Measurements from ENCODE around the gene TMEM91.
"Not testable (repeated sequence)": the region's sequence is repeated elsewhere in the genome, so short reads cannot be mapped to it uniquely, and the experiment has no call there.

Gene TMEM91

GRCh38 chr19:41377977-41378709 lies 1.8 kb downstream of the TMEM91 start:
- no peak overlapping the region for H3K27ac ChIP-seq (ENCODE audit: low read length)

GRCh38 chr19:41381536-41381935 lies 5.2 kb downstream of the TMEM91 start:
- H3K4me1 ChIP-seq (ENCODE audit: control insufficient read depth, insufficient read depth, low read length); H3K27me3 ChIP-seq (ENCODE audit: control insufficient read depth in 1 of 2, insufficient read depth in 2 of 2, low read length in 2 of 2); H3K27ac ChIP-seq (ENCODE audit: low read length); H3K9me3 ChIP-seq (ENCODE audit: control insufficient read depth in 2 of 2, low read length in 2 of 2); H3K4me3 ChIP-seq (ENCODE audit: low read length in 2 of 2); H3K9ac ChIP-seq (ENCODE audit: low read length in 2 of 2); H3K36me3 ChIP-seq (ENCODE audit: control insufficient read depth in 2 of 2, insufficient read depth in 2 of 2, low read length in 2 of 2): not testable (repeated sequence)

More at GRCh38 chr19:41377977-41378709, 1.8 kb downstream of the TMEM91 start:
- H3K9ac ChIP-seq (ENCODE audit: low read length in 2 of 2) = no peak overlapping the region
- peaks cover 0 to 2% of the 10 kb centered on the region in 2 donors for H3K36me3 ChIP-seq (ENCODE audit: control insufficient read depth in 2 of 2, insufficient read depth in 2 of 2, low read length in 2 of 2)
- H3K27me3 ChIP-seq (ENCODE audit: control insufficient read depth in 1 of 2, insufficient read depth in 2 of 2, low read length in 2 of 2) = no peaks in the 10 kb centered on the region
- no peak overlapping the region for H3K4me3 ChIP-seq (ENCODE audit: low read length in 2 of 2)
- H3K9me3 ChIP-seq (ENCODE audit: control insufficient read depth in 2 of 2, low read length in 2 of 2) = no peaks in the 10 kb centered on the region
- H3K4me1 ChIP-seq (ENCODE audit: control insufficient read depth, insufficient read depth, low read length) = peaks cover 23% of the 10 kb centered on the region

- Histone ChIP-seq H3K27ac (ENCODE audit: low read length) (no peak overlapping the region), H3K4me3 (ENCODE audit: low read length in 2 of 2) (no peak overlapping the region), H3K9me3 (ENCODE audit: control insufficient read depth in 2 of 2, low read length in 2 of 2) (no peaks in the 10 kb centered on the region), H3K9ac (ENCODE audit: low read length in 2 of 2) (no peak overlapping the region), H3K27me3 (ENCODE audit: control insufficient read depth in 1 of 2, insufficient read depth in 2 of 2, low read length in 2 of 2) (no peaks in the 10 kb centered on the region), H3K36me3 (ENCODE audit: control insufficient read depth in 2 of 2, insufficient read depth in 2 of 2, low read length in 2 of 2) (peaks cover 0 to 4% of the 10 kb centered on the region in 2 donors), H3K4me1 (ENCODE audit: control insufficient read depth, insufficient read depth, low read length) (no peaks in the 10 kb centered on the region)
These were observed 8.0 kb downstream of the TMEM91 start for GRCh38 chr19:41384351-41384750.

- Histone ChIP-seq H3K4me1 (ENCODE audit: control insufficient read depth, insufficient read depth, low read length) (no peaks in the 10 kb centered on the region), H3K27ac (ENCODE audit: low read length) (no peak overlapping the region), H3K4me3 (ENCODE audit: low read length in 2 of 2) (no peak overlapping the region), H3K9me3 (ENCODE audit: control insufficient read depth in 2 of 2, low read length in 2 of 2) (no peaks in the 10 kb centered on the region), H3K27me3 (ENCODE audit: control insufficient read depth in 1 of 2, insufficient read depth in 2 of 2, low read length in 2 of 2) (no peaks in the 10 kb centered on the region), H3K36me3 (ENCODE audit: control insufficient read depth in 2 of 2, insufficient read depth in 2 of 2, low read length in 2 of 2) (peaks cover 3 to 15% of the 10 kb centered on the region in 2 donors), H3K9ac (ENCODE audit: low read length in 2 of 2) (no peak overlapping the region)
These were observed 10.1 kb downstream of the TMEM91 start for GRCh38 chr19:41386442-41386841.

- Histone ChIP-seq H3K9me3 (ENCODE audit: control insufficient read depth in 2 of 2, low read length in 2 of 2) (no peaks in the 10 kb centered on the region), H3K27me3 (ENCODE audit: control insufficient read depth in 1 of 2, insufficient read depth in 2 of 2, low read length in 2 of 2) (no peaks in the 10 kb centered on the region), H3K9ac (ENCODE audit: low read length in 2 of 2) (no peak overlapping the region), H3K27ac (ENCODE audit: low read length) (no peak overlapping the region), H3K4me3 (ENCODE audit: low read length in 2 of 2) (no peak overlapping the region), H3K4me1 (ENCODE audit: control insufficient read depth, insufficient read depth, low read length) (peaks cover 4% of the 10 kb centered on the region), H3K36me3 (ENCODE audit: control insufficient read depth in 2 of 2, insufficient read depth in 2 of 2, low read length in 2 of 2) (peaks cover 3 to 14% of the 10 kb centered on the region in 2 donors)
These were observed 15.3 kb downstream of the TMEM91 start for GRCh38 chr19:41391618-41392017.

- Histone ChIP-seq H3K9me3 (ENCODE audit: control insufficient read depth in 2 of 2, low read length in 2 of 2) (no peaks in the 10 kb centered on the region), H3K9ac (ENCODE audit: low read length in 2 of 2) (no peak overlapping the region), H3K4me3 (ENCODE audit: low read length in 2 of 2) (no peak overlapping the region), H3K4me1 (ENCODE audit: control insufficient read depth, insufficient read depth, low read length) (peaks cover 7% of the 10 kb centered on the region), H3K27ac (ENCODE audit: low read length) (no peak overlapping the region), H3K27me3 (ENCODE audit: control insufficient read depth in 1 of 2, insufficient read depth in 2 of 2, low read length in 2 of 2) (no peaks in the 10 kb centered on the region), H3K36me3 (ENCODE audit: control insufficient read depth in 2 of 2, insufficient read depth in 2 of 2, low read length in 2 of 2) (peaks cover 3 to 14% of the 10 kb centered on the region in 2 donors)
These were observed 16.4 kb downstream of the TMEM91 start for GRCh38 chr19:41392775-41393174.

GRCh38 chr19:41395355-41395754 lies 19.0 kb downstream of the TMEM91 start:
- Histone ChIP-seq H3K36me3 (ENCODE audit: control insufficient read depth in 2 of 2, insufficient read depth in 2 of 2, low read length in 2 of 2) (peaks cover 0 to 10% of the 10 kb centered on the region in 2 donors), H3K9me3 (ENCODE audit: control insufficient read depth in 2 of 2, low read length in 2 of 2) (no peaks in the 10 kb centered on the region), H3K9ac (ENCODE audit: low read length in 2 of 2) (no peak overlapping the region), H3K4me1 (ENCODE audit: control insufficient read depth, insufficient read depth, low read length) (peaks cover 19% of the 10 kb centered on the region), H3K27ac (ENCODE audit: low read length) (no peak overlapping the region), H3K4me3 (ENCODE audit: low read length in 2 of 2) (no peak overlapping the region), H3K27me3 (ENCODE audit: control insufficient read depth in 1 of 2, insufficient read depth in 2 of 2, low read length in 2 of 2) (no peaks in the 10 kb centered on the region)

GRCh38 chr19:41397086-41398049 lies 21.0 kb downstream of the TMEM91 start, which contains the start of the genes BCKDHA and EXOSC5:
TSS of gene BCKDHA (plus strand) at chr19:41397818. CDS start at chr19:41397828, 10 bp downstream.
TSS of gene EXOSC5 (minus strand) at chr19:41397359. CDS start at chr19:41397328, 31 bp downstream.
- Histone ChIP-seq H3K36me3 (ENCODE audit: control insufficient read depth in 2 of 2, insufficient read depth in 2 of 2, low read length in 2 of 2) (peaks cover 0 to 4% of the 10 kb centered on the region in 2 donors), H3K27me3 (ENCODE audit: control insufficient read depth in 1 of 2, insufficient read depth in 2 of 2, low read length in 2 of 2) (no peaks in the 10 kb centered on the region), H3K9me3 (ENCODE audit: control insufficient read depth in 2 of 2, low read length in 2 of 2) (no peaks in the 10 kb centered on the region), H3K4me3 (ENCODE audit: low read length in 2 of 2) (peak within 1 kb of the TSS; percentile 88 to 100), H3K9ac (ENCODE audit: low read length in 2 of 2) (peak within 1 kb of the TSS; percentile 88 to 95), H3K4me1 (ENCODE audit: control insufficient read depth, insufficient read depth, low read length) (peaks cover 19% of the 10 kb centered on the region), H3K27ac (ENCODE audit: low read length) (peak within 1 kb of the TSS; percentile 92)

- Histone ChIP-seq H3K4me1 (ENCODE audit: control insufficient read depth, insufficient read depth, low read length) (peaks cover 19% of the 10 kb centered on the region), H3K9me3 (ENCODE audit: control insufficient read depth in 2 of 2, low read length in 2 of 2) (no peaks in the 10 kb centered on the region), H3K4me3 (ENCODE audit: low read length in 2 of 2) (peak overlapping the region; percentile 88 to 90), H3K36me3 (ENCODE audit: control insufficient read depth in 2 of 2, insufficient read depth in 2 of 2, low read length in 2 of 2) (peaks cover 2 to 4% of the 10 kb centered on the region in 2 donors), H3K9ac (ENCODE audit: low read length in 2 of 2) (peak overlapping the region; percentile 88 to 95), H3K27ac (ENCODE audit: low read length) (peak overlapping the region; percentile 92), H3K27me3 (ENCODE audit: control insufficient read depth in 1 of 2, insufficient read depth in 2 of 2, low read length in 2 of 2) (no peaks in the 10 kb centered on the region)
These were observed 21.7 kb downstream of the TMEM91 start for GRCh38 chr19:41398050-41398418.

GRCh38 chr19:41398598-41398997 lies 22.3 kb downstream of the TMEM91 start:
- Histone ChIP-seq H3K9ac (ENCODE audit: low read length in 2 of 2) (peak overlapping the region; percentile 88 to 95), H3K36me3 (ENCODE audit: control insufficient read depth in 2 of 2, insufficient read depth in 2 of 2, low read length in 2 of 2) (peaks cover 4 to 7% of the 10 kb centered on the region in 2 donors), H3K9me3 (ENCODE audit: control insufficient read depth in 2 of 2, low read length in 2 of 2) (no peaks in the 10 kb centered on the region), H3K4me3 (ENCODE audit: low read length in 2 of 2) (peak overlapping the region; percentile 88 to 90), H3K27ac (ENCODE audit: low read length) (peak overlapping the region; percentile 92), H3K4me1 (ENCODE audit: control insufficient read depth, insufficient read depth, low read length) (peaks cover 19% of the 10 kb centered on the region), H3K27me3 (ENCODE audit: control insufficient read depth in 1 of 2, insufficient read depth in 2 of 2, low read length in 2 of 2) (no peaks in the 10 kb centered on the region)
